Body of pancreas (tissue), 4 donors: ENCODE data around the gene RECK. TPM values are rescaled to one million over a fixed set of nuclear protein-coding genes. Genes with fewer than 3 reads are reported as not detected.

Source experiments
- ATAC-seq: fragments of 150-250 bp; one replicate; pipeline ENCODE4 v1.9.1; 2016
- DNase-seq, 4 donors: peaks; one replicate each; pipeline ENCODE4 v3.0.0-alpha.2; 2019
- H3K27ac ChIP-seq, 4 donors: fragments of 200-600 bp; sonication (generic); 1 replicate in 3 of 4; 2 replicates in 1 of 4; pipeline versions ENCODE4 v1.5.1 to v1.6.1; 2016 to 2019; ENCODE audit warnings: mild to moderate bottlenecking in 1 of 4, mixed read lengths in 1 of 4, moderate library complexity in 1 of 4
- H3K27me3 ChIP-seq, 2 donors: fragments of 200-600 bp; sonication (generic); one replicate each; pipeline ENCODE4 v1.6.0; 2016; ENCODE audit warnings: mild to moderate bottlenecking in 1 of 2
- H3K36me3 ChIP-seq, 2 donors: fragments of 200-600 bp; sonication (generic); replicated peaks in 1 of 2; 2 replicates each; pipeline ENCODE4 v1.5.1; 2016; ENCODE audit warnings: low read depth in 2 of 2; ENCODE audit not compliant: insufficient read depth in 1 of 2
- H3K4me1 ChIP-seq: fragments of 200-600 bp; sonication (generic); one replicate; pipeline ENCODE4 v1.6.0; 2016
- H3K4me3 ChIP-seq, 2 donors: fragments of 200-600 bp; sonication (generic); 1 replicate in 1 of 2; 2 replicates in 1 of 2; pipeline ENCODE4 v1.5.1; 2016 to 2019
- H3K9me3 ChIP-seq, 3 donors: fragments of 200-600 bp; sonication (generic); 1 replicate in 2 of 3; 2 replicates in 1 of 3; pipeline ENCODE4 v1.5.1; 2016
- CTCF ChIP-seq, 7 experiments: fragments of 450-650 bp in 4 of 7; fragments of 200-600 bp in 3 of 7; sonication (generic) in 3 of 7; IDR thresholded peaks; one replicate each; pipeline ENCODE4 v1.5.1; 2016 to 2019; ENCODE audit warnings: antibody characterized with exemption in 7 of 7
- POLR2A ChIP-seq, 3 donors: fragments of 450-650 bp; IDR thresholded peaks; one replicate each; pipeline ENCODE4 v1.6.1; 2016; ENCODE audit warnings: antibody characterized with exemption in 3 of 3, mild to moderate bottlenecking in 2 of 3
- WGBS, 2 donors: methylation state at CpG; one replicate each; pipeline ENCODE4 v1.1.5; 2017; 5-methylcytosine and 5-hydroxymethylcytosine counted together
- intact Hi-C: fragments of 100-400 bp; cut with DNase I; formaldehyde crosslinking; loops from one replicate; pipeline ENCODE4 v1.15.1; 2023
- total RNA-seq, 2 donors: library from RNA; depleted of rRNA; stranded (reverse); fragments of >200 nt; gene quantifications; one replicate each; pipeline ENCODE4 v1.1.0, GENCODE V29; 2016

Gene RECK
- total RNA-seq, 2 donors from 2014 or later: 2.6 to 7.0 TPM

DNA sequence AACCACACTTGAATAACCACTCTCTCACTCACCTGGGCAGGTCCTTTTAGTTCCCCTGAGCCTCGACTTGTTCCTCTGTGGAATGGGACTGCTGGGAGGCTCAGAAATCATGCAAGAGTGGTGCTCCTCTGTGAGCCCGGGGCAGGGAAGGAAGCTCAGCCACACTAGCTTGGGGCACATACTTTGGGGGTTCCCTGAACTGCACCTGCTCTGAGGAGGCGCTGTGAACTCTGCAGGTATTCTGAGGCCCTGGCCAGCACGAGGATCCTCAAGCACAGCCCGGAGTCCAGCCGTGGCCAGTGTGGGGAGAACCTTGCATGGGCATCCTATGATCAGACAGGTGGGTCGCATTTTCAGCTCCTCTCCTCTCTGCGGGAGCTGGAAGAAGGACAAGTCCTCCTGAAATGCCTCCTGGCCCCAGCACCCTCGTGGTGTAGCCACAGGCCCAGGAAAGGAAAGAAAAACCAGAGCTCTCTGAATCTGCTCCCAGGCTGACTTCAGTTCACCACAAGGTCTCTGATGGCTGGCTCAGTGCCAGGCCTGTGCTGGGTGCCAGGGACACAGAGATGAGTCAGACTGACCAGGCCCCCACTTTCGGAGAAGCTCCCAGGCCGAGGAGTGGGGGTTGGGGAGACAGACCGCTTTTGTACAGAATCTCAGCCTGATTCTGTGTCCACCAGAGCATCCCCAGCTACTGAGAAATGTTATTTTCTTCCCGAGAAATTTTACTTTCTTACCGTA is 111.8 kb downstream of the RECK start:
- Histone ChIP-seq H3K9me3 (peaks cover 0 to 7% (median 0%) of the 10 kb centered on the region in 3 donors), H3K4me1 (no peaks in the 10 kb centered on the region), H3K4me3 (no peak overlapping the region), H3K27me3 (no peaks in the 10 kb centered on the region), H3K36me3 (no peaks in the 10 kb centered on the region), H3K27ac (no peak overlapping the region)
- intact Hi-C loops: no loop called here
- ATAC-seq (peak; percentile 58), DNase-seq (peak; percentile 68 to 89 (median 78))
- 58 to 59% methylated on average over 12 to 14 of the region's 14 CpGs for WGBS, 2 donors
- TF ChIP-seq POLR2A (IDR thresholded peaks at IDR 0.05) (no peak), CTCF (IDR thresholded peaks at IDR 0.05) (no peak)

GRCh38 chr9:36149197-36149596 is 112.5 kb downstream of the RECK start:
- Histone ChIP-seq H3K4me1 (no peaks in the 10 kb centered on the region), H3K27me3 (no peaks in the 10 kb centered on the region), H3K36me3 (no peaks in the 10 kb centered on the region), H3K9me3 (peaks cover 0 to 7% (median 0%) of the 10 kb centered on the region in 3 donors), H3K27ac (no peak overlapping the region), H3K4me3 (no peak overlapping the region)
- 60 to 70% methylated on average over 4 of the region's 4 CpGs for WGBS, 2 donors
- intact Hi-C loops: no loop called here
- no peak for DNase-seq
- ATAC-seq: no peak
- TF ChIP-seq CTCF (IDR thresholded peaks at IDR 0.05) (no peak), POLR2A (IDR thresholded peaks at IDR 0.05) (no peak)

GRCh38 chr9:36150574-36151315 is 114.0 kb downstream of the RECK start:
- no peak for DNase-seq
- WGBS, 2 donors: 40 to 58% methylated on average over 4 of the region's 4 CpGs
- Histone ChIP-seq H3K27ac (peak overlapping the region in 2 of 4 donors; percentile 28 to 64), H3K27me3 (no peaks in the 10 kb centered on the region), H3K4me1 (no peaks in the 10 kb centered on the region), H3K9me3 (peaks cover 0 to 5% (median 0%) of the 10 kb centered on the region in 3 donors), H3K4me3 (no peak overlapping the region), H3K36me3 (no peaks in the 10 kb centered on the region)
- intact Hi-C loops: no loop called here
- ATAC-seq: no peak
- TF ChIP-seq CTCF (IDR thresholded peaks at IDR 0.05) (no peak), POLR2A (IDR thresholded peaks at IDR 0.05) (no peak)

- DNase-seq (peak in 3 of 4 donors; percentile 28 to 71 (median 31)), ATAC-seq (no peak)
- Histone ChIP-seq H3K9me3 (no peaks in the 10 kb centered on the region), H3K4me1 (no peaks in the 10 kb centered on the region), H3K27me3 (no peaks in the 10 kb centered on the region), H3K27ac (peak overlapping the region in 2 of 4 donors; percentile 23 to 64), H3K4me3 (no peak overlapping the region), H3K36me3 (no peaks in the 10 kb centered on the region)
- WGBS, 2 donors: 49 to 78% methylated on average over 14 of the region's 14 CpGs
- TF ChIP-seq CTCF (IDR thresholded peaks at IDR 0.05): no peak
- peak in 1 of 3 donors; percentile 21 for TF ChIP-seq POLR2A (IDR thresholded peaks at IDR 0.05)
- intact Hi-C loops: no loop called here
These were observed 114.8 kb downstream of the RECK start for GRCh38 chr9:36151316-36152210.
